Endothelial cell of coronary artery (primary cell): Measurements from ENCODE around the gene INIP. TPM values are rescaled to one million over a fixed set of nuclear protein-coding genes. Genes with fewer than 3 reads are reported as not detected.

ENCODE experiments used
- total RNA-seq: library from RNA; depleted of rRNA; stranded (reverse); fragments of >200 nt; gene quantifications from 2 replicates; pipeline ENCODE4 v1.2.3, GENCODE V29; 2014

The INIP gene, protein sequence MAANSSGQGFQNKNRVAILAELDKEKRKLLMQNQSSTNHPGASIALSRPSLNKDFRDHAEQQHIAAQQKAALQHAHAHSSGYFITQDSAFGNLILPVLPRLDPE
- 13.6 and 15.3 TPM in 2 replicates for total RNA-seq

GRCh38 chr9:112717661-112718331 lies at the start of gene INIP:
Gene INIP, minus strand, starts transcription at chr9:112718117. Its CDS starts 1,632 bp downstream, at chr9:112716485.

GRCh38 chr9:112750016-112750763 lies 32.3 kb upstream of the INIP start, which contains the start of gene SNX30:
Gene SNX30, plus strand, starts transcription at chr9:112750760. Its CDS starts 242 bp downstream, at chr9:112751002.

Other genes starting within 250 kb of the INIP start
- 0.81 and 1.3 TPM in 2 replicates for gene KIAA1958, start 231.3 kb downstream of the INIP start, total RNA-seq
- gene SNX30, start 32.6 kb upstream of the INIP start, total RNA-seq: 5.6 and 5.8 TPM in 2 replicates
- not detected in 2 replicates for gene SLC46A2, start 172.8 kb upstream of the INIP start, total RNA-seq